ENCODE measurements around the gene NFE2L2. TPM values are rescaled to one million over a fixed set of nuclear protein-coding genes. Genes with fewer than 3 reads are reported as not detected.
A peak's percentile ranks its signal among the peaks of the same experiment; 100 is the strongest.

NFE2L2 gene
- total RNA-seq, 1 donor from 2014 or later = 83.3 TPM

DNA sequence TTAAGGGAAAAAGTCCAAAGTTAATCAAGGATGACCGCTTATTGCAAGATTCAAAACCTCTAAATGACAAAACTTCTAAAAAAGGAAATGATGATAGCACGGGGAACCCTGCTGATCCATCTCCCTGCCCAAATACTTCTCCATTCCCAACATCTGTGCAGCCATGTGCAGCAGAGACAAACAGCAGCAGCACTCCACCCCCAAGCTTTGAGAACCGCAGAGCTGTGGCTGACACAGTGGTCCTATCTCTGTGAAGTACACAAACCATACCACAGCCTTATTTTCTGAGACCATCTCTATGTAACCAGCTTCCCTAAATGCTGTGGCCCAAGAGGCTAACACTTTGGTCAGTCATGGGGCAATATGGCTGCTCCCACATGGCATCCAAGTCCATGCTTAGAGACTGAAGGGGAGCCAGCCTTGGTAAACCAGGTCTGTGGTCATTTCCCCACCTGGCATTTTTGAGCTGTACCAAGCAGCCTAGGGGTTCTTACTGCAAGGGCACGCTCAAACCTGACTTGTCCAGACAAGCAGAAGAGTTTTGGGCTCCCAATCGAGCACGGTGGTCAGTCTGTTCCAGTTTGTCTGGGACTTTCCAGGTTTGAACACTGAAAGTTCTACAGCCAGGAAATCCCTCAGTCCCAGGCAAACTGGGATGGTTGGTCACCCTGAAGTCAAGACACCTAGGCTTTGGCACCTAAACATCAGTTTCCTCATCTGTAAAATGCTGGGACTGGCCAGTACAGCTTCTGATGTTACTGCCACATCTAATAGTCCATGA, 17.1 kb upstream of the NFE2L2 start:
- no peak overlapping the region for H2AFZ ChIP-seq (ENCODE audit: low read depth, low read length)
- no peaks in the 10 kb centered on the region for H3K9me3 Mint-ChIP-seq (ENCODE audit: unreplicated experiment)
- no peaks in the 10 kb centered on the region for H3K9me3 ChIP-seq (ENCODE audit: insufficient read depth, low read depth, low read length)
- peaks cover 9% of the 10 kb centered on the region for H3K4me1 Mint-ChIP-seq (ENCODE audit: low read depth, unreplicated experiment)
- no peaks in the 10 kb centered on the region for H3K79me2 ChIP-seq (ENCODE audit: insufficient read depth, low read length)
- no peak for DNase-seq (ENCODE audit: low read depth)
- no peak overlapping the region for H3K27ac Mint-ChIP-seq (ENCODE audit: unreplicated experiment)
- FAIRE-seq = no peak
- no peaks in the 10 kb centered on the region for H3K27me3 ChIP-seq (ENCODE audit: insufficient read depth, low read length)
- H3K4me1 ChIP-seq (ENCODE audit: insufficient read depth, low read length) = peaks cover 4% of the 10 kb centered on the region
- no peaks in the 10 kb centered on the region for H4K20me1 ChIP-seq (ENCODE audit: insufficient read depth, low read length)
- H3K4me3 Mint-ChIP-seq (ENCODE audit: unreplicated experiment) = no peak overlapping the region
- H3K4me3 ChIP-seq (ENCODE audit: insufficient read depth, low read depth, low read length) = no peak overlapping the region
- H3K27me3 Mint-ChIP-seq (ENCODE audit: low read depth, unreplicated experiment) = no peaks in the 10 kb centered on the region
- H3K4me2 ChIP-seq (ENCODE audit: low read length) = no peak overlapping the region
- H3K27ac ChIP-seq (ENCODE audit: low read depth, low read length) = no peak overlapping the region
- TF ChIP-seq EZH2 (IDR thresholded peaks at IDR 0.05; ENCODE audit: insufficient read depth, low read length) = no peak
- TF ChIP-seq, protein P1, sequence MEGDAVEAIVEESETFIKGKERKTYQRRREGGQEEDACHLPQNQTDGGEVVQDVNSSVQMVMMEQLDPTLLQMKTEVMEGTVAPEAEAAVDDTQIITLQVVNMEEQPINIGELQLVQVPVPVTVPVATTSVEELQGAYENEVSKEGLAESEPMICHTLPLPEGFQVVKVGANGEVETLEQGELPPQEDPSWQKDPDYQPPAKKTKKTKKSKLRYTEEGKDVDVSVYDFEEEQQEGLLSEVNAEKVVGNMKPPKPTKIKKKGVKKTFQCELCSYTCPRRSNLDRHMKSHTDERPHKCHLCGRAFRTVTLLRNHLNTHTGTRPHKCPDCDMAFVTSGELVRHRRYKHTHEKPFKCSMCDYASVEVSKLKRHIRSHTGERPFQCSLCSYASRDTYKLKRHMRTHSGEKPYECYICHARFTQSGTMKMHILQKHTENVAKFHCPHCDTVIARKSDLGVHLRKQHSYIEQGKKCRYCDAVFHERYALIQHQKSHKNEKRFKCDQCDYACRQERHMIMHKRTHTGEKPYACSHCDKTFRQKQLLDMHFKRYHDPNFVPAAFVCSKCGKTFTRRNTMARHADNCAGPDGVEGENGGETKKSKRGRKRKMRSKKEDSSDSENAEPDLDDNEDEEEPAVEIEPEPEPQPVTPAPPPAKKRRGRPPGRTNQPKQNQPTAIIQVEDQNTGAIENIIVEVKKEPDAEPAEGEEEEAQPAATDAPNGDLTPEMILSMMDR (IDR thresholded peaks at IDR 0.05; ENCODE audit: insufficient read depth, low read depth, low read length) = no peak
- no peaks in the 10 kb centered on the region for H3K36me3 Mint-ChIP-seq (ENCODE audit: low read depth, unreplicated experiment)
- H3K9ac ChIP-seq (ENCODE audit: low read length) = no peak overlapping the region
- no peaks in the 10 kb centered on the region for H3K36me3 ChIP-seq (ENCODE audit: insufficient read depth, low read length)

DNA sequence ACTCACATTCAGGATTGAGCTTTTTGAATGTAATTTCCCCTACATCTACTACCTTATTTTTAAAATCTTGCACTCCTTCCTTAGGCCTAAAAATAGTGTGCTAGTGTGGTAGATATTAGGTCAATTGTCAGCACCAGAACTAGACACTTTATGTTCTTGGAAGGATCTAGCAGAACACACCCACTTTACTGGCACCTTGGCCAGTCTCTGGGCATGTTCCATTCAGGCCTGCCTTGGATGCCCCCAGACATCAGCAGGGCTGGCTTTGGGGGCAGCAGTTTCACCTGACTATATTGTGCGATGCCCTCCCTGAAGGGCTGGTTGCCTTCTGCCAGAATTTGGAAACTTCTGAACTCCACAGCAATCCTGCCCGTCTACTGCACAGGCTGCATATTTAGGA, 15.3 kb upstream of the NFE2L2 start:
- Histone ChIP-seq H3K9me3 (ENCODE audit: insufficient read depth, low read depth, low read length) (no peaks in the 10 kb centered on the region), H3K4me2 (ENCODE audit: low read length) (no peak overlapping the region), H3K79me2 (ENCODE audit: insufficient read depth, low read length) (no peaks in the 10 kb centered on the region), H3K36me3 (ENCODE audit: insufficient read depth, low read length) (no peaks in the 10 kb centered on the region), H3K27me3 (ENCODE audit: insufficient read depth, low read length) (no peaks in the 10 kb centered on the region), H3K27ac (ENCODE audit: low read depth, low read length) (no peak overlapping the region), H3K4me1 (ENCODE audit: insufficient read depth, low read length) (peaks cover 10% of the 10 kb centered on the region), H3K9ac (ENCODE audit: low read length) (no peak overlapping the region), H4K20me1 (ENCODE audit: insufficient read depth, low read length) (no peaks in the 10 kb centered on the region), H3K4me3 (ENCODE audit: insufficient read depth, low read depth, low read length) (no peak overlapping the region), H2AFZ (ENCODE audit: low read depth, low read length) (no peak overlapping the region)
- no peaks in the 10 kb centered on the region for H3K27me3 Mint-ChIP-seq (ENCODE audit: low read depth, unreplicated experiment)
- FAIRE-seq (no peak), DNase-seq (ENCODE audit: low read depth) (no peak)
- no peaks in the 10 kb centered on the region for H3K9me3 Mint-ChIP-seq (ENCODE audit: unreplicated experiment)
- H3K36me3 Mint-ChIP-seq (ENCODE audit: low read depth, unreplicated experiment) = no peaks in the 10 kb centered on the region
- no peak overlapping the region for H3K4me3 Mint-ChIP-seq (ENCODE audit: unreplicated experiment)
- no peak overlapping the region for H3K27ac Mint-ChIP-seq (ENCODE audit: unreplicated experiment)
- peaks cover 9% of the 10 kb centered on the region for H3K4me1 Mint-ChIP-seq (ENCODE audit: low read depth, unreplicated experiment)
- TF ChIP-seq EZH2 (IDR thresholded peaks at IDR 0.05; ENCODE audit: insufficient read depth, low read length) = no peak
- TF ChIP-seq, protein P1 (IDR thresholded peaks at IDR 0.05; ENCODE audit: insufficient read depth, low read depth, low read length) = no peak

DNA sequence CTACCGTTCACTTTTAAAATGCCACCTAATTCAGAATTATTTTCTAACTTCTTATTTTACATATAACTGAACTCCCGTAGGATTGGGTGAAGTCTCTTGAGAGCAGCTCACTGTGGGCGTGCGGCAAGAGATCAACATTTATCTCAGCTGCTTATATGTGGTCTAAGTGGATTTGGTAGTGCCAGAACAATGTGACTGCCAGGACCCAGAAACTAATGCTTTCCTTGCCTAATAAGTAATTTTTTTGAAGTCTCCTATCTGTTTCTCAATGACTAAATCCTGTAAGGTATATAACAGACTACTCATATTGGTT, 11.2 kb upstream of the NFE2L2 start:
- no peak overlapping the region for H3K9ac ChIP-seq (ENCODE audit: low read length)
- Mint-ChIP-seq H3K36me3 (ENCODE audit: low read depth, unreplicated experiment) (no peaks in the 10 kb centered on the region), H3K27ac (ENCODE audit: unreplicated experiment) (no peak overlapping the region), H3K4me1 (ENCODE audit: low read depth, unreplicated experiment) (no peaks in the 10 kb centered on the region), H3K4me3 (ENCODE audit: unreplicated experiment) (no peak overlapping the region), H3K9me3 (ENCODE audit: unreplicated experiment) (no peaks in the 10 kb centered on the region), H3K27me3 (ENCODE audit: low read depth, unreplicated experiment) (no peaks in the 10 kb centered on the region)
- DNase-seq (ENCODE audit: low read depth) (peak; percentile 92), FAIRE-seq (no peak)
- H3K9me3 ChIP-seq (ENCODE audit: insufficient read depth, low read depth, low read length) = no peaks in the 10 kb centered on the region
- H4K20me1 ChIP-seq (ENCODE audit: insufficient read depth, low read length) = no peaks in the 10 kb centered on the region
- H3K79me2 ChIP-seq (ENCODE audit: insufficient read depth, low read length) = no peaks in the 10 kb centered on the region
- no peaks in the 10 kb centered on the region for H3K27me3 ChIP-seq (ENCODE audit: insufficient read depth, low read length)
- H2AFZ ChIP-seq (ENCODE audit: low read depth, low read length) = no peak overlapping the region
- TF ChIP-seq, protein P1 (IDR thresholded peaks at IDR 0.05; ENCODE audit: insufficient read depth, low read depth, low read length) = no peak
- no peak for TF ChIP-seq EZH2 (IDR thresholded peaks at IDR 0.05; ENCODE audit: insufficient read depth, low read length)
- H3K4me2 ChIP-seq (ENCODE audit: low read length) = peak overlapping the region; percentile 34
- no peak overlapping the region for H3K27ac ChIP-seq (ENCODE audit: low read depth, low read length)
- H3K4me1 ChIP-seq (ENCODE audit: insufficient read depth, low read length) = peaks cover 8% of the 10 kb centered on the region
- H3K4me3 ChIP-seq (ENCODE audit: insufficient read depth, low read depth, low read length) = no peak overlapping the region
- H3K36me3 ChIP-seq (ENCODE audit: insufficient read depth, low read length) = no peaks in the 10 kb centered on the region

Data from astrocyte (in vitro differentiated cells and primary cell).